ENCODE results near the gene TAPBP.
"Not testable (repeated sequence)": the region's sequence is repeated elsewhere in the genome, so short reads cannot be mapped to it uniquely, and the experiment has no call there.

TAPBP gene

DNA sequence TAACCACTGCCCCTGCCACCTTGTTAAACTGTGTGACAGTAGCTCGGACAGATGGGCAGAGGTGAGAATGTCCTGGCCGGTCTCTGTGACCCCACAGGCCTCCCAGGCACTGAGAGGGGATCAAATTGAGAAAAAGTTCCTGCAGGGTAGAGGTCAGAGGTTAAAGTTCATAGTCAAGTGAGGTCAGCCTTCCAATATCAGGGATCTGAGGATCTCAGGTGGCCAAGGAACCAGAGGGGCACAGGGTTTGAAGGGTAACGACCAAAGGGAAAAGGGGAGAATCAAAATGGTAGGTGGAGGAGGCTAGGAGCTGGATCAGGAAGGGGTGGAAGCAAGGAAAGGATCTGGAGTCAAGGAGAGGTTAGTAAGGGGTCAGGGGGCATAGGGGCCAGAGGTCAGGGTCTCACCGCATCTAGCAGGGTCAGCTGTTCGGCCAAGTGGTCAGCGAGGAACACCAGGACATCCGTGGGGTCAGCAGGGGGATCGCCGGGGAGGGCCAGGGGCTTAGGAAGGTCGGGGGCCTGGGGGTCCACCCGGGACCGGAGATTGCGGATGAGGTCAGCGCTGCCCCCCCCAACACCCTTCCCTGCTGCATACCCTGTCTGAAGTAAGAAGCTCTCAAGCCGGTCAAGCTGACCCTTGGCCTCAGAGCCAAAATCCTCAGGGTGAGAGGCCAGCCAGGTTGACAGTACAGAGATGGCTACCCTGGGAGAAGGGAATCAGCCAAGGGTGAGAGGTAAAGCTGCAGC, 18.1 kb downstream of the TAPBP start:
- DNase-seq, result no peak

DNA sequence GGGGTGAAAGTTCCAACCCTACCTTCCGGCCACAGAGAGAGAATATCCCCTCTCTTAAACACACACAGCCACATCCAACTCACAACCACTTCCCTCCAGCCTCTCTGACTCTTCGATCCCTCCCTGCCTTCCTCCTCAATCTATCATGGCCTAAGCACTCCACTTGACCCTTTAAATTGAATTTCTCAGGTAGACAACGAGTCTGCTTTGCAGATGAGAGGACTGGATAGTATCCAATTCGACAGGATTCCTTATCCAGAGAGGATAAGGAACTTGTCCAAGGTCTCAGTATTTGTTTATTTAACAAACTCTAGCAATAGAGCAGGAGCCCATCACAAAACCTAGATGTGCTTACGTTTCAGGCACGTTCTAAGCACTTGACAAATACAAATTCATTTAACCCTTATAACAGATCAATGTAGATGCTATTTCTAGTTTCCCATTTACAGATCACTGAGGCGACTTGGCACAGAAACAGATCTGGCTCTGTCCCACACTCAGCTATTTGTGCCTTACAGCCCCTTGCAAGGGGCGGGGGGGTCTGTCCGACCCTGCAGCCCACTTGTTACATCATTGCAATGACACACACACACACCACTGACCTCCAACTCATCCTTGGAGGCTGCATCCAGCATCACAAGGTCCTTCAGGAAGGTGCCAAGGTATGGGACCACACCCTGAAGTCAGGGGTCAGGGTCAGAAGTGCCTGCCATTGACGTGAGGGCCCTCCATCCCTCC, 19.6 kb downstream of the TAPBP start:
- DNase-seq, result no peak

DNA sequence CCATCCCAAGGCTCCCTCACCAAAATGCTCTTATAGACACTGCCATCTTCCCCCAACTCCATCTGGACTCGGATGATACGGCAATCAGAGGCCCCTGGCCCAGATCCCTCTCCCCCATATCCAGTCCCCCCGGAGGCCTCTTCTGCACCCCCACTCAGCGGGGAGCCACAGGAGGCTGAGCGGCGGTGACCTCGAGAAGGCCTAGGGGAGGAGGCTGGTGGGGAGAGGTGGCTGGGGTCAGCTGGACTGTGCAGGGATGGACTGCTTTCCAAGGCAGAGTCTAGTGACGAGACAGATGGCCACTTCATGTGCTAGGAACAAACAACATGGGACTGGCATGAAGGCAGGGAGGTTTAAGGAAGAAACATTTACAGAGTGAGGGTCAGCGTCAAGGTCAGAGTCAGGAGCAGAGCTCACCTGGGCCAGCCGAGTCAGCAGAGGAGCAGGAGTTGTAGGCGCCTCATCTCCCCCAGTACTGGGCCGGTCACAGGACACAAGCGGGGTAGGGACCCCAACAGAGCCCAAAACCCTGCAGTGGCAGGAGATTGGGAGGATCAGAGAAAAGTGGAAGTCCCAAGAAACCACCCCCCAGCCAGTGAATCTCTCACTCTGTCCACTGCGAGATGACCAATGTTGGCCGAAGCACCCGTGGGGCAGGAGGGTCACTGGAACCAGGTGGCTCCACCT, 20.7 kb downstream of the TAPBP start:
- DNase-seq, result no peak

DNA sequence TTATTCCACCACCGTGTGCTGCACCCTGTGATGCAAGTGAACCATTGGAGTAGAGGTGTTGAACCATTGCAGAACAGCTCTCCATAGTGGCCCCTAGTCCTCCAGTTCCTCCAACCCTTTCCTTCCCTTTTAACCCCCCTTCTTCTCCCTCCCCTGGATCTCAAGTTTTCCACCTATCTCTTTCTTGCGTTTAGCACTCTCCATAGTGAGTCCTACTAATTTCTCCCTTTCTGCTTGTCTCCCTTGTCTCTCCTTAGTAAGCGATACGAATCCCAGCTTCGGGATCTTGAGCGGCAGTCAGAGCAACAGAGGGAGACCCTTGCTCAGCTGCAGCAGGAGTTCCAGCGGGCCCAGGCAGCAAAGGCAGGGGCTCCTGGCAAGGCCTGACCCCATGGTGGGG, 23.4 kb downstream of the TAPBP start:
- no peak for DNase-seq

DNA sequence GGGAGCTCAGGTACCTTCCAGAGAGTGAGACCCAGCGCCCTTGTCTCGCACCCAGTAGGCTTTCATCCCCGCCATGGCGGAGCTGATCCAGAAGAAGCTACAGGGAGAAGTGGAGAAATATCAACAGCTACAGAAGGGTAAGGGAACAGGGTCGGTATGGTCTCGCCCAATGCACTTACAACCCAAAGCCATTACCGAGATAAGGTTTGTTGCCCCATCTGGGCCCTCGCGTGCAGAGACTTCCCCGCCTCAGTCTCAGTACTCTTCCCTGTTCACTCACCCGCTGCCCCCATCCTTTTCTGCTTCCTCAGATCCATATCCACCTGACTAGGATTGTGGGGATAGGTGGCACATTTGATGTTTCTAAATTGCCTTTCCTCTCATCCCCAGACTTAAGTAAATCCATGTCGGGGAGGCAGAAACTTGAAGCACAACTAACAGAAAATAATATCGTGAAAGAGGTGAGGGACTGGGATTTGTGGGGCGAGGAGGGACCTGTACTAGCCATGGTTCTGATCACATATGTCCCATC, 24.0 kb downstream of the TAPBP start:
- no peak for DNase-seq

DNA sequence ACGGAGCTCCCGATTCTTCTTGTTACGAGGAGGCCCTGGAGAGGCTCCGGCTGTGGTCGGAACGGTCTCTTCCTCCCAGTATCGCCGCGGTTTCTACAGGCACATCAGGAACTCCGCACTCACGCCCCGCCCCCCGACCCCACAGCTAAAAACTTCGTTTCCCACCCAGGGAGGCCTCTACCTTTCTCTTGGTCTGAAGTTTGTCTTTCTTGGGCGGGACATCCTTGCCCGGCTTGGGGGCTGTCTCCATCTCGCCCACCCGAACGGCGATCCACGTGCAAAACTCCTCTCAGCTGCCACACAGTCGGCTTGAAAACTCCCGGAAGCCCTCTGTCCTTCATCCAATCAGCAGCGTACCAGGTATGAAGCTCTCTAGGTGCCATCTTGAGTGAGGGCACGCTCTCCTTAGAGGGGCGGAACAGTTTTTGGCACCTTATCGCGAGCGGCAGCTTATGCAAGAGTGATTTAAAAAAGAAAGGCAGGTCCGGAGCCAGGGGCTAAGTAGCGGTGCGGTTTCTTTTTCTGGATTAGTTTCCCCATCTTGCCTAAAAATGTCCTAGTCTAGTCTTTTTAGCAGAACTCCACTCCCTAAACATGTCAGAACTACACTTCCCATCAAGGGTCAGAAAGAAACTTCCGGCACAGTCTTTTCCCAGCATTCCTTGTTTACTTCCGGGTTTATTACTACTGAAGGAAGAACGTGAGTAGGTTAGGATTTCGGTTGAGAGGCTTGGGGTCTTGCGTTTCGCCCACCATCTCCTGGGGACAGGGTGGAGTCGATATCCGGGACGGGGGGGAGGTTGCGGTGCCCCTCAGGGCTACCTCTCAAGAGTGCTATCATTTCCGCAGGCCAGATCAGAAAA, 24.7 kb downstream of the TAPBP start, which contains the start of the genes PFDN6 and WDR46:
PFDN6 (plus strand) TSS at position 681 of the 863 bp plus-strand sequence. CDS start 256 bp downstream, outside the sequence.
WDR46 (minus strand) TSS at position 319 of the 863 bp plus-strand sequence; CDS start at position 250, 69 bp downstream.
- DNase-seq, result peak; percentile 73

DNA sequence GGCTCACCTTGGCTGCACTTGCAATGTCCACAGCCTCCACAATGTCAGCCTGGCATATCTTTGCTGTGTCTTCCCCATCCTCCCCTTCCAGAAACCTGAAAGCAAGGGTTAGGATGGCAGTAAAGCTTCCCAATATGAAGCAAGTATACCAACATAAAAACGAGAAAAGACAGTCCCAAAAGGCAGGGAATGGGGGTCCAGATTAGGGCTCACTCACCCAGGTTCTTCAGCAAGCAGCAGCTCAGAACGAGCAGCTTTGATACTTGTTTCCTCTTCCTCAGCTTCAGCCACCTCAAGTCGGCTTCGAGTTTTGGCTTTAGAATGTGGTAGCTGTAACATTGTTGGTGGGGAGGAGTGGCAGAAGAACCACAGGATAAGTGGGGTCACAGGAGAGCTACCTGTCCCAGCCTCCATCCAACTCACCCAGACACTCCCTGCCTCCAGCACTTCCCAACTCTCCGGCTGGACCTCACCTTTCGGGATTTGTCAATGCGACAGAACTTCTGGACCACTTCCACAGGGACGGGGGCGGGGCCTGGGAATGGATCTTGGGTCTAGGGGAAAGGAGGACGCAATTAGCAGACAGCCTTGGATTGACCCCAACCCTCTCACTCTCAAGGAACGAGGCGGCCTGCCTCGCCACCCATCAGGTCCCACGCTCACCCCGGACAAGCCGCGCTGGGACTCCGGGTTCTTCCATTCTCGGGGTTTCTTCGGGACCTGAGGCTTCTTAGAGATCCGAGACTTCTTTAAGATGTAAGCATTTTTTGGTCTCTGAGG, 25.5 kb downstream of the TAPBP start:
- no peak for DNase-seq

DNA sequence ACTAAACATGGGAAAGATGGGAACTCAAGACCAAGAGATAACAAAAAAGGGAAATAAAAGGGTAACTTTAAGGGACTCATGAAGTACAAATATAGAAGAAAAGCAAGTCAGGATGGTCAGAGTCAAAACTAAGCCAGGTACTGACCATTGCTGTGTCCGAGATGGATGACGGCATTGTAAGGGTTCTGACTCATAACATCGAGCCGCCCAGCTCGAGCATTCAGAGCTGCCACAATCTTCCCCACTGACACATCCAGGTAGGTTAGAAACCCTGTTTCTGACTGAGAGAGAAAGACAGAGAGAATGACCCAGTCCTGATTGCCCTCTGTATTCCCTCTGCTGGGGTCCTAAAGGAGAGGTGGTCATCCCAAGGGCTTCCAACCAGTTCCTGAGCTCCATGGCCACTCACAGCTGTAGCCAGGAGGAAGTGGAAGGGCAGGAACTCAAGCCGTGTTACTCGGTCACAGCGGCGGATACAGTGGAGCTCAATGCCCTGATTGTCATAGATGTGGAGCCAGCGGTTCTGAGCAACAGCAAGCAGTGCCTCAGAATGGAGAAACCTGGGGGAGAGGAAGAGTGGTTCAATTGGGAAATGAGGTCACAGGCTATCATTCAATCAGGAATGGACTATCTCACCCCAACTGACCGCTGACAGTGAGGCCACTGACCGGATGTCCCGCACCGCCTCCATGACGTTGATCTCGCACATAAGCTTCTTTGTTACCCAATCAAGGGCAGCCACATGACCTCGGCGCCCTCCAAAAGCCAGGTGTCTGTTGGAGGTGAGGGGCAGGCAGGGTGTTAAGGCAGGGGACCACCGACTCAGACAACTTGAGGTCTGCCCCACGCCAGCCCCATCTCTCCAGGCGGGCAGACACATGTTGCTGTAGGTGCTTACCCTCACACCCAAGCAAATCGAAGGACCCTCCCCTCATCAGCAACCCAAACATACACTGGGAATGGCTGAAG, 26.6 kb downstream of the TAPBP start:
- no peak for DNase-seq

DNA sequence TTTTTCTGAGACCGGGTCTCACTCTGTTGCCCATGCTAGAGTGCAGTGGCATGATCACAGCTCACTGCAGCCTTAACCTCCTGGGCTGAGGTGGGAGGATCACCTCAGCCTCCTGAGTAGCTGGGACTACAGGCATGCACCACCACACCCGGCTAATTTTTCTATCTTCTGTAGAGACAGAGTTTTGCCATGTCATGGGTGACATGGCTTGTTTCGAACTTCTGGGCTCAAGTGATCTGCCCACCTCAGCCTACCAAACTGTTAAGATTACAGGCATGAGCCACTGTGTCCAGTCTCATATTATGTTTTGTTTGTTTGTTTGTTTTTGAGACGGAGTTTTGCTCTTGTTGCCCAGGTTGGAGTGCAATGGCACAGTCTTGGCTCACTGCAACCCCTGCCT, 28.7 kb downstream of the TAPBP start:
- DNase-seq, result not testable (repeated sequence)

DNA sequence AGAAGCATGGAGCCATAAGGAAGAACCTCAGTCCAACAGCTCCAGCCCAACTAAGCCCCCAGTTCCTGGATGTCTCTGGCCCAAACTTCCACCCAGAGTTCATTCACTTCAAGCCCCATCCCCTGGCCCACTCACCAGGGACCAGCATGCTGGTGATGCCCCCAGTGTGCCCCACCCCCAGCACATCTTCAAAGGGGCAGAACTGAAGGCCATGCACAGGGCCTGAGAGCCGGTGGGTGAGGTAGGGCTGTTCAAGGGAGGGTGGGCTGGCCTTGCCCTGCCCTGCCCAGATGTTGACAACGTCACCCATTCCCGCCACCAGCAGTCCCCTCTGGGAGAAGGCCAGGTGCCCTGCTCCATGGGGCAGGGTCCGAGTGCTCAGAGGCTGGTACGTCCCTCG, 33.3 kb downstream of the TAPBP start:
- DNase-seq, result no peak

DNA sequence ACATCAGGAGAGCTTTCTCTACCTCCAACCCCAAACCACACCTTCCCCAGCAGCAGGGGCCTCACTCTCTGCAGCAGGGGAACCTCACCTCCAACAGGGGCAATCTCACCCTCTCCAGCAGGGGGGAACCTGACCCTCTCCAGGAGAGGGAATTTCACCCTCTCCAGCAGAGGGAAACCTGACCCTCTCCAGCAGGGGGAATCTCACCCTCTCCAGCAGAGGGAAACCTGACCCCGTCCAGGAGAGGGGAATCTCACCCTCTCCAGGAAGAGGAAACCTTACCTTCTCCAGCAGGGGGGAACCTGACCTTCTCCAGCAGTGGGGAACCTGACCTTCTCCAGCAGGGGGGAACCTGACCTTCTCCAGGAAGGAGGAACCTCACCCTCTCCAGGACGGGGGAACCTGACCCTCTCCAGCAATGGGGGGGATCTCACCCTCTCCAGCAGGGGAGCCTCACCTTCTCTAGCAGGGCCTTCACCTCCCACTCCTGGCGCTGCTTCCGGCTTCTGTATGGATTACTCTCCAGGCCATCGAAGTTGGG, 33.8 kb downstream of the TAPBP start:
- no peak for DNase-seq

DNA sequence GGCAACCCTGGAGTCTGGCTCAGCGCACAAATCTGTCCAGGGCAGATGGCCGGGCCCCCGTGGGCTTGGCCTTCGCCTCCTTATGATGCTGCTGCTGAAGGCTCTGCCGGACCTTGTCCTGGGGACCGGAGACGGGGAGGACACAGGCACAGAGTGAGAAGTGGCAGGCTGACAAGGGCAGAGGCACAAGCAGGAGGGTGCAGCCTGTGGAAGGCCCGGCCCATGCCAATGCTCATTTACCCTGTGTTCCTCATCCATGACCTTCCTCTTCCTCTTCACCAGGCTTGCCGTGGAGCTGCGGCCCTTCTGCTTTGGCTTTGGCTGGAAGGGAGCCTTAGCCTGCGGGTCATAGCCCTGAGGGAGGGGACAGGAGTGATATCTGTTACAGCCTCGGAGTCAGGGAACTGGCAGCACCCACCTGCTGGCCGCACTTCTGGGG, 34.6 kb downstream of the TAPBP start:
- no peak for DNase-seq

DNA sequence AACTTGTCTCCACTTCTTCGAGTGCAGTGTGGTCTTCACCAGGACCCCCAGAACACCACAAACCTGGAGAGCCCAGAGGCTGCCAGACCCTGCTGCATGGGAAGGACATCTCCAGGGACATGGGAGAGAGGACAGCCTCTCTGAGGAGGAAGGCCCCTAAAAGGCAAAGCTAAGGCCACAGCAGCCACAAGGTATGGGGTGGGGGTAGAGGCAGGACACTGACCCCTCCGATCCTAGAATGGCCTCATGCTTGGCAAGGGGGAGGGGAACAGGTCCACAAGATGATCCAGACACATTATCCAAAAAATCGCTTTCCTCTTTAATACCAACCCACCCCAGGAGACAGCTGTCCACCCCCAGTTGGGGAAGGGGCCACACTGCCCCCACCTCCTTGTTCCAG, 35.1 kb downstream of the TAPBP start:
- DNase-seq, result no peak

DNA sequence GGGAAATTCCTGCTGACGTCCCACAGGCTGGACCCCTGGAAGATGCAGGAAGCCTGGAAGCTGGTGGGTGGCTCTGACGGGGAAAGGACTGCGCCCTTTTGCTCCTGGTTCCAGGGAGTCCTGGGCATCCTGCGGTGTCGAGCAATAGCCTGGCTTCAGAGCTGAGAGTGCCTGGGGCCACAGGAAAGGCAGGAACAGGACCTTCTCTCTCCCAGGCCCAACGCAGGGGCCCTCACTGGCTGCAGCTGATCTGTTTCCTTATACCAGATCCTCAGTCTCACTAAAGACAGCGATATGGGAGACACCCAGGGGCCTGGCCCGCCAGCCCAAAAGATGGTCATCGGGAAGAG, 35.5 kb downstream of the TAPBP start:
- no peak for DNase-seq

DNA sequence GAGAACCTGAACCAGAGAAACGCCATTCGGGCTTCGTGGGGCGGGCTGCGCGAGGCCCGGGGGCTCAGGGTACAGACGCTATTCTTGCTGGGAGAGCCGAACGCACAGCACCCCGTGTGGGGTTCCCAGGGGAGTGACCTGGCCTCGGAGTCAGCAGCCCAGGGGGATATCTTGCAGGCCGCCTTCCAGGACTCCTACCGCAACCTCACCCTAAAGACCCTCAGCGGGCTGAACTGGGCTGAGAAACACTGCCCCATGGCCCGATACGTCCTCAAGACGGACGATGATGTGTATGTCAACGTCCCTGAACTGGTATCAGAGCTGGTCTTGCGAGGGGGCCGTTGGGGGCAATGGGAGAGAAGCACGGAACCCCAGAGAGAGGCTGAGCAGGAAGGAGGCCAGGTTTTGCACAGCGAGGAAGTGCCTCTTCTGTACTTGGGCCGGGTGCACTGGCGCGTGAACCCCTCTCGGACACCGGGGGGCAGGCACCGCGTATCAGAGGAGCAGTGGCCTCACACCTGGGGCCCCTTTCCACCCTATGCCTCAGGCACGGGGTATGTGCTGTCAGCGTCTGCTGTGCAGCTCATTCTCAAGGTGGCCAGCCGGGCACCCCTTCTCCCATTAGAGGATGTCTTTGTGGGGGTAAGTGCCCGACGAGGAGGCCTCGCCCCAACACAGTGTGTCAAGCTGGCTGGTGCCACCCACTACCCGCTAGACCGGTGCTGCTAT, 36.1 kb downstream of the TAPBP start:
- DNase-seq, result no peak

DNA sequence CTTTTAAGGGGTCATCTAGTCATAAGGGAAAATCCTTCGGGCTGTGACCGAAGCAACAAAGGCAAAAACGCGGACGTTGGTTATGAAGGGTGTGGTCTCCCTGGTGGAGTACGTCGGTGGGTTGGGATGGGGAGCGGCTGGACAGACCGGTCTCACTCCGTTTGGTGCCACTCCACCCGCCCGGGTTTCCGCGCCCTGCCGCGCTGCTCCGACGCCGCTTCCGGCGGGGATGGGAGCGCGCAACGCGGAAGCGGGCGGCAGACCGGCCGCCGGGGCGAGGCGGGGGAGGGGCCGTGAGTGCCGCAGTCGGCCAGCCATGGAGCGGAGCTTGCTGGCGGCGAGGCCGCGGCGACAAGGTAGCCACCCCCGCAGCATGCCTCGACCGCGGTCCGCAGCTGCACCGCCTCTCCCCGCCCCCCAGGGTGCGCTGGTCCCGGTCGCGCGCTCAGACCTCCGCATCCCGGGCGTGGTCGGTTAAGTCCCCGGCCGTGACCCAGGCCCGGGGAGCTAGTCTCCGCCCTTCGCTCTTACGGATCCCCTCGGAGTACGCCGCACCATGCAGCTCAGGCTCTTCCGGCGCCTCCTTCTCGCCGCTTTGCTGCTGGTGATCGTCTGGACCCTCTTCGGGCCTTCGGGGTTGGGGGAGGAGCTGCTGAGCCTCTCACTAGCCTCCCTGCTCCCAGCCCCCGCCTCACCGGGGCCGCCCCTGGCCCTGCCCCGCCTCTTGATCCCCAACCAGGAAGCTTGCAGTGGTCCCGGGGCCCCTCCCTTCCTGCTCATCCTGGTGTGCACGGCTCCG, 36.8 kb downstream of the TAPBP start, which contains the start of gene B3GALT4:
B3GALT4 (plus strand) TSS at position 260 of the 799 bp plus-strand sequence; CDS start at position 557, 297 bp downstream.
- peak; percentile 49 for DNase-seq

DNA sequence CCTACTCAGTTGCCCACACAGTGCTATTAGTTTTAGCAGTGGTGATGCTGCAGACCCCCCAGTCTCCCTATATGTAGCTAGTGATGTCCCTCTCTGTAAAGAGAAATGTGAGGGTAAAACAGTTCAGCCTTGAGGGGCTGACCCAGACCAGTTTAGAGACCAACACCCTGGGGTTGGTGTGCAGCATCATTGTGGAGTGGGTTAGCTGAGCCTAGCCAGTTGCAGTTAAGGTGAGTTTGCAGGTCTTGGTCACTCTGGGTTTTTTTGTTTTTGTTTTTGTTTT, 37.4 kb downstream of the TAPBP start:
- no peak for DNase-seq

DNA sequence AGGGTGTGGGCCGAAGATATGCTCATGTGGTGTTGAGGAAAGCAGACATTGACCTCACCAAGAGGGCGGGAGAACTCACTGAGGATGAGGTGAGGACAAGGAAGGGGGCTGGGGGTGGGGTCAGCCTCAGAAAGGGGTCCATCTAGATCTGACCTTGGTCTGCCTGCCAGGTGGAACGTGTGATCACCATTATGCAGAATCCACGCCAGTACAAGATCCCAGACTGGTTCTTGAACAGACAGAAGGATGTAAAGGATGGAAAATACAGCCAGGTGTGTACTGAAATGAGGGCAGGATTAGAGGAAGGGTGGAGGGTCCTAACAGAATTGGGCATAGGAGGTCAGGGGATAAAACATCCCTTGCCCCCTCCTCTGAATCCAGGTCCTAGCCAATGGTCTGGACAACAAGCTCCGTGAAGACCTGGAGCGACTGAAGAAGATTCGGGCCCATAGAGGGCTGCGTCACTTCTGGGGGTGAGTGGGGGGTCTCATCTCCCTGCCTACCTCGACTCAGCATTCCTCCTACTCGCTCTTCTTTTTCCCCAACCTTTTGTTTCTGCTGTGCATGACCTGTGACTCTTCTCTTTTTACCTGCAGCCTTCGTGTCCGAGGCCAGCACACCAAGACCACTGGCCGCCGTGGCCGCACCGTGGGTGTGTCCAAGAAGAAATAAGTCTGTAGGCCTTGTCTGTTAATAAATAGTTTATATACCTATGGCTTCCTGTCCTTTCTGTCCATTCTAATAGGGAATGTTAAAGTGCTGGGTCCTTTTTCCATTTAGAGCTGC, 37.9 kb downstream of the TAPBP start:
- not testable (repeated sequence) for DNase-seq

All from activated T-cell treated with anti-CD3 and anti-CD28 coated beads for 4 hours (primary cell).